Keratinocyte (primary cell): ENCODE measurements around the gene COMMD3. TPM values are rescaled to one million over a fixed set of nuclear protein-coding genes. Genes with fewer than 3 reads are reported as not detected.

Experiments used
- DNase-seq: peaks from one replicate; pipeline ENCODE4 v3.0.0-alpha.2; 2011; ENCODE audit warnings: low read depth, missing footprints, low spot score
- FAIRE-seq: peaks from 2 replicates; lab custom pipeline; 2011; peaks lifted over from hg19 to GRCh38; lab: Jason Lieb, UNC
- H2AFZ ChIP-seq: 2 replicates; pipeline ENCODE4 v1.6.0; 2012; ENCODE audit warnings: low read length, control low read depth, inconsistent platforms; ENCODE audit not compliant: control insufficient read depth
- H3K27ac ChIP-seq: 2 replicates; pipeline ENCODE4 v1.5.1; 2011; ENCODE audit warnings: low read length; ENCODE audit not compliant: control insufficient read depth, insufficient read depth
- H3K27me3 ChIP-seq: 3 replicates; pipeline ENCODE4 v1.6.0; 2011; ENCODE audit warnings: low read length; ENCODE audit not compliant: control insufficient read depth, insufficient read depth; ENCODE audit errors: extremely low read depth
- H3K36me3 ChIP-seq, 2 experiments: 2 replicates in 1 of 2; 3 replicates in 1 of 2; pipeline ENCODE4 v1.5.1; 2011; ENCODE audit warnings: low read length in 2 of 2, mild to moderate bottlenecking in 1 of 2; ENCODE audit not compliant: control insufficient read depth in 2 of 2, insufficient read depth in 2 of 2; ENCODE audit errors: extremely low read depth in 1 of 2
- H3K4me1 ChIP-seq: 3 replicates; pipeline ENCODE4 v1.5.1; 2011; ENCODE audit warnings: low read length; ENCODE audit not compliant: control insufficient read depth, insufficient read depth; ENCODE audit errors: extremely low read depth
- H3K4me2 ChIP-seq: 3 replicates; pipeline ENCODE4 v1.6.0; 2011; ENCODE audit warnings: low read depth, low read length; ENCODE audit not compliant: control insufficient read depth, insufficient read depth; ENCODE audit errors: extremely low read depth
- H3K4me3 ChIP-seq, 3 experiments: fragments of 200-600 bp in 1 of 3; sonication (generic) in 1 of 3; 2 replicates in 2 of 3; 3 replicates in 1 of 3; pipeline ENCODE4 v1.5.1; 2011 to 2016; ENCODE audit warnings: low read length in 3 of 3, mild to moderate bottlenecking in 3 of 3, control low read depth in 2 of 3, inconsistent platforms in 1 of 3, low read depth in 1 of 3, mixed read lengths in 1 of 3, mixed run types in 1 of 3, moderate library complexity in 1 of 3; ENCODE audit not compliant: control insufficient read depth in 2 of 3, insufficient read depth in 2 of 3; ENCODE audit errors: extremely low read depth in 1 of 3
- H3K79me2 ChIP-seq: 2 replicates; pipeline ENCODE4 v1.6.0; 2012; ENCODE audit warnings: low read length; ENCODE audit not compliant: control insufficient read depth, insufficient read depth
- H3K9ac ChIP-seq: 3 replicates; pipeline ENCODE4 v1.6.0; 2011; ENCODE audit warnings: low read length; ENCODE audit not compliant: control insufficient read depth, insufficient read depth; ENCODE audit errors: extremely low read depth
- H3K9me1 ChIP-seq: 3 replicates; pipeline ENCODE4 v1.6.0; 2011; ENCODE audit warnings: low read length; ENCODE audit not compliant: control insufficient read depth, insufficient read depth; ENCODE audit errors: extremely low read depth
- H3K9me3 ChIP-seq: 2 replicates; pipeline ENCODE4 v1.5.1; 2012; ENCODE audit warnings: low read depth, low read length; ENCODE audit not compliant: control insufficient read depth
- H4K20me1 ChIP-seq: 3 replicates; pipeline ENCODE4 v1.6.0; 2011; ENCODE audit warnings: low read length; ENCODE audit not compliant: control insufficient read depth, insufficient read depth; ENCODE audit errors: extremely low read depth
- CTCF ChIP-seq, 3 experiments: IDR thresholded peaks in 1 of 3; conservative IDR thresholded peaks in 1 of 3; optimal IDR thresholded peaks in 1 of 3; 2 replicates in 2 of 3; 3 replicates in 1 of 3; pipeline versions ENCODE3 to v1.5.1; 2011; ENCODE audit warnings: low read length in 3 of 3, mild to moderate bottlenecking in 3 of 3, moderate library complexity in 2 of 3, control low read depth in 1 of 3, inconsistent platforms in 1 of 3; ENCODE audit not compliant: insufficient read depth in 2 of 3; ENCODE audit errors: extremely low read depth in 1 of 3
- EZH2 ChIP-seq: IDR thresholded peaks from one replicate; pipeline ENCODE4 v1.6.1; 2012; ENCODE audit warnings: inconsistent platforms, mild to moderate bottlenecking, low read length, moderate library complexity
- dilution Hi-C: fragments of 300-500 bp; cut with MboI; formaldehyde crosslinking; loops from one replicate; pipeline ENCODE4 v1.7.0; 2020; ENCODE audit warnings: low sequenced_read_pairs; ENCODE audit not compliant: extremely low pct_ligation_motif_present
- polyA plus RNA-seq, 5 experiments: library from polyadenylated mRNA; depleted of rRNA in 3 of 5; stranded (reverse) in 3 of 5; stranded (forward) in 1 of 5; unstranded in 1 of 5; fragments of >200 nt; gene quantifications; 1 replicate in 1 of 5; 2 replicates in 3 of 5; 3 replicates in 1 of 5; pipeline versions ENCODE4 v1.2.1 to v1.2.3, GENCODE V29; 2011 to 2012; ENCODE audit warnings: missing spikeins in 2 of 5, low read depth in 1 of 5, low replicate concordance in 1 of 5
- small RNA-seq, 3 experiments: library from RNA; depleted of rRNA; stranded (forward); fragments of <200 nt; gene quantifications; one replicate each; pipeline ENCODE3, GENCODE V24; 2012; ENCODE audit warnings: low read depth in 3 of 3, low replicate concordance in 1 of 3; ENCODE audit not compliant: insufficient read length in 3 of 3

COMMD3 gene
- polyA plus RNA-seq, 1 donor (not counting 4 experiments of a cell fraction or from before 2014, with no cell fraction given) = 59.5 TPM

- Histone ChIP-seq H2AFZ (no peak overlapping the region), H3K4me2 (no peak overlapping the region), H3K79me2 (no peaks in the 10 kb centered on the region), H3K4me1 (no peaks in the 10 kb centered on the region), H3K9me3 (no peaks in the 10 kb centered on the region), H3K4me3 (no peak overlapping the region), H3K27ac (no peak overlapping the region), H4K20me1 (no peaks in the 10 kb centered on the region), H3K9me1 (no peaks in the 10 kb centered on the region), H3K36me3 (no peaks in the 10 kb centered on the region), H3K27me3 (peaks cover 4% of the 10 kb centered on the region), H3K9ac (no peak overlapping the region)
- FAIRE-seq = no peak
- no peak for TF ChIP-seq EZH2
- no peak for TF ChIP-seq CTCF (optimal IDR thresholded peaks at IDR 0.05 in 1 of 3, IDR thresholded peaks at IDR 0.05 in 1 of 3, conservative IDR thresholded peaks at IDR 0.05 in 1 of 3; ENCODE audit: extremely low read depth in 1 of 3, insufficient read depth in 2 of 3, low read length in 3 of 3)
- dilution Hi-C loops = no loop called here
- no peak for DNase-seq
Measured at GRCh38 chr10:22368981-22369380, 52.8 kb downstream of the COMMD3 start.

GRCh38 chr10:22369434-22370072, 53.4 kb downstream of the COMMD3 start:
- dilution Hi-C loops = no loop called here
- no peak overlapping the region for H3K9ac ChIP-seq
- no peak overlapping the region for H3K4me3 ChIP-seq
- no peaks in the 10 kb centered on the region for H3K9me3 ChIP-seq
- FAIRE-seq (no peak), DNase-seq (no peak)
- no peak overlapping the region for H2AFZ ChIP-seq
- H3K4me2 ChIP-seq = no peak overlapping the region
- H3K27ac ChIP-seq = no peak overlapping the region
- H3K36me3 ChIP-seq = no peaks in the 10 kb centered on the region
- TF ChIP-seq CTCF (optimal IDR thresholded peaks at IDR 0.05 in 1 of 3, IDR thresholded peaks at IDR 0.05 in 1 of 3, conservative IDR thresholded peaks at IDR 0.05 in 1 of 3; ENCODE audit: extremely low read depth in 1 of 3, insufficient read depth in 2 of 3, low read length in 3 of 3) (no peak), EZH2 (no peak)
- no peaks in the 10 kb centered on the region for H3K4me1 ChIP-seq
- no peaks in the 10 kb centered on the region for H4K20me1 ChIP-seq
- peaks cover 4% of the 10 kb centered on the region for H3K27me3 ChIP-seq
- no peaks in the 10 kb centered on the region for H3K79me2 ChIP-seq
- no peaks in the 10 kb centered on the region for H3K9me1 ChIP-seq

Small RNA genes within 50 kb of the gene (small RNA-seq; reads per million reads assigned to genes)
- 0 reads per million in 3 experiments for gene AL158211.3

Other genes starting within 250 kb of the COMMD3 start
- not detected in 3 replicates for gene EBLN1, start 98.4 kb upstream of the COMMD3 start, polyA plus RNA-seq
- 21.6 to 33.1 TPM (median 22.0 TPM) in 3 replicates for gene BMI1, start 4.7 kb downstream of the COMMD3 start, polyA plus RNA-seq
- not detected in 3 replicates for gene SPAG6, start 29.1 kb downstream of the COMMD3 start, polyA plus RNA-seq